Measurements from ENCODE around the gene TGM6. TPM values are rescaled to one million over a fixed set of nuclear protein-coding genes. Genes with fewer than 3 reads are reported as not detected.

The TGM6 gene
- total RNA-seq, 2 donors from 2014 or later = not detected

DNA sequence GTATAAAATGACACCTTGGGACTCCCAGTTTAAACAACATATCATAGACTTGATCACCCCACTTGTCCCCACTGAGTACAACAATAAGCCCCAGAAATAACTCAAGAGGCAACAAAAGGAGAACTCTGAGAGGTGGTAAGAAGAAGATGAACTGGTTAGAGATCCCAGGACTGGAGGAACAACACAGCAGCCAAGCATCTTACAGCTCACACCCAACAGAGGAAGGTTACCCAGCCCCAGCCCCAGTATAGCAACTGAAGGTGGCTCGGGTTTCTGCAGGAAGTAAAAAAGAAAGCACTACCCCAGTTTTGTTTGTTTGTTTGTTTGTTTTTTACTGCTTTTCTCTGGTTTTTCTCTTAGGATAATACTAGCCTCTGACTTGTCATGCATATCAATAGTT, 17.1 kb upstream of the TGM6 start:
- TF ChIP-seq, protein P1, sequence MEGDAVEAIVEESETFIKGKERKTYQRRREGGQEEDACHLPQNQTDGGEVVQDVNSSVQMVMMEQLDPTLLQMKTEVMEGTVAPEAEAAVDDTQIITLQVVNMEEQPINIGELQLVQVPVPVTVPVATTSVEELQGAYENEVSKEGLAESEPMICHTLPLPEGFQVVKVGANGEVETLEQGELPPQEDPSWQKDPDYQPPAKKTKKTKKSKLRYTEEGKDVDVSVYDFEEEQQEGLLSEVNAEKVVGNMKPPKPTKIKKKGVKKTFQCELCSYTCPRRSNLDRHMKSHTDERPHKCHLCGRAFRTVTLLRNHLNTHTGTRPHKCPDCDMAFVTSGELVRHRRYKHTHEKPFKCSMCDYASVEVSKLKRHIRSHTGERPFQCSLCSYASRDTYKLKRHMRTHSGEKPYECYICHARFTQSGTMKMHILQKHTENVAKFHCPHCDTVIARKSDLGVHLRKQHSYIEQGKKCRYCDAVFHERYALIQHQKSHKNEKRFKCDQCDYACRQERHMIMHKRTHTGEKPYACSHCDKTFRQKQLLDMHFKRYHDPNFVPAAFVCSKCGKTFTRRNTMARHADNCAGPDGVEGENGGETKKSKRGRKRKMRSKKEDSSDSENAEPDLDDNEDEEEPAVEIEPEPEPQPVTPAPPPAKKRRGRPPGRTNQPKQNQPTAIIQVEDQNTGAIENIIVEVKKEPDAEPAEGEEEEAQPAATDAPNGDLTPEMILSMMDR (IDR thresholded peaks at IDR 0.05) = no peak
- no peak for DNase-seq (ENCODE audit: low spot score)
- no peak overlapping the region for H3K4me3 ChIP-seq
- H3K27ac ChIP-seq = no peak overlapping the region
- H3K4me1 ChIP-seq = no peaks in the 10 kb centered on the region
- peaks cover 0 to 29% of the 10 kb centered on the region in 2 donors for H3K9me3 ChIP-seq
- no peaks in the 10 kb centered on the region for H3K36me3 ChIP-seq
- H3K27me3 ChIP-seq = no peaks in the 10 kb centered on the region

DNA sequence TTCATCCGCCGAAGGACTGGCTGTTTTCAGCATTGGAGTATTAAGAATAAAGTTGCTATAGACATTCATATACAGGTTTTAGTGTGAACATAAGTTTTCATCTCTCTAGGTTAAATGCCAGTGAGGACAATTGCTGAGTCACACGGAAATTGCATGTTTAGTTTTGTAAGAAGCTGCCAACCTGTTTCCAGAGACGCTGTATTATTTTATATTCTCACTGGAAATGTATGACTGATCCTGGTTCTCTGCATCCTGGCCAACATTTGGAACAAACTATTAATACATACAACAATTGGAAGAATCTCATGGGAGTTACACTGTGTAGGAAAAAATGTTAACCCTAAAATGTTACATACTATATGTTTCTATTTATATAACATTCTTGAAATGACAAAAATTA, 16.7 kb upstream of the TGM6 start:
- no peaks in the 10 kb centered on the region for H3K4me1 ChIP-seq
- H3K9me3 ChIP-seq = peaks cover 0 to 34% of the 10 kb centered on the region in 2 donors
- TF ChIP-seq, protein P1 (IDR thresholded peaks at IDR 0.05) = no peak
- no peak for DNase-seq (ENCODE audit: low spot score)
- H3K27ac ChIP-seq = no peak overlapping the region
- no peak overlapping the region for H3K4me3 ChIP-seq
- H3K27me3 ChIP-seq = no peaks in the 10 kb centered on the region
- H3K36me3 ChIP-seq = no peaks in the 10 kb centered on the region

DNA sequence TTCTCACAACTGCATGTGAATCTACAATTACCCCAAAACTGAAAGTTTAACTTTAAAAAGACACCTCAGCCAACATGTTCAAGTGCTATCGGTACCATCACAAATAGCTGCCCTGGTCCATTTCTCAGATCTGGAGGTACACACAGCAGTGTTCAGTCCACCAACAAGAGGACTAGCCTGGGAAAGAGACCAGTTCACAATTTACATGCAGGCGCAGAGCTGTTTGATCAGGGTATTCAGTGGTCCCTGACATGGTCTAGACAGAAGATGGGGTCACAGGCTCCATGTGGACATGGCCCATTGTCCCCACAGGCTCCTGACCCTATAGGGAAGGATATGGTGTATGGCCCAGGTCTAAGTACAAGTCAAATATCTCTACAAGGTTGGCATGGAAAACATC, 15.6 kb upstream of the TGM6 start:
- DNase-seq (ENCODE audit: low spot score) = no peak
- Histone ChIP-seq H3K4me1 (no peaks in the 10 kb centered on the region), H3K27ac (no peak overlapping the region), H3K9me3 (peaks cover 0 to 31% of the 10 kb centered on the region in 2 donors), H3K36me3 (no peaks in the 10 kb centered on the region), H3K27me3 (no peaks in the 10 kb centered on the region), H3K4me3 (no peak overlapping the region)
- TF ChIP-seq, protein P1 (IDR thresholded peaks at IDR 0.05) = no peak

DNA sequence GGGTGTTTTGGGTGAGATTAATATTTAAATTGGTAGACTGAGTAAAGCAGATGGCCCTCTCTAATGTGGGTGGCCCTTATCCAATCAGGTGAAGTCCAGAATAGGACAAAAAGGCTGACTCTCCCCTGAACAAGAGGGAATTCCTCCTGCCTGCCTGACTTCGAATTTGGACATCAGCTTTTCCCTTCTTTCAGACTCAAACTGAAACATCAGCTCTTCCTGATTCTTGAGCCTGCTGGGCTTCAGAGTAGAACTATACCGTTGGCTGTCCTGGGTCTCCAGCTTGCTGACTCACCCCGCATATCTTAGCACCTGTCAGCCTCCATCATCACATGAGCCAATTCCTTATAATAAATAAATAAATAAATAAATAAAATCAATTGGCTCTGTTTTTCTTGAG, 15.0 kb upstream of the TGM6 start:
- Histone ChIP-seq H3K9me3 (peaks cover 0 to 26% of the 10 kb centered on the region in 2 donors), H3K4me1 (no peaks in the 10 kb centered on the region), H3K4me3 (no peak overlapping the region), H3K27me3 (no peaks in the 10 kb centered on the region), H3K27ac (no peak overlapping the region), H3K36me3 (no peaks in the 10 kb centered on the region)
- TF ChIP-seq, protein P1 (IDR thresholded peaks at IDR 0.05) = no peak
- no peak for DNase-seq (ENCODE audit: low spot score)

DNA sequence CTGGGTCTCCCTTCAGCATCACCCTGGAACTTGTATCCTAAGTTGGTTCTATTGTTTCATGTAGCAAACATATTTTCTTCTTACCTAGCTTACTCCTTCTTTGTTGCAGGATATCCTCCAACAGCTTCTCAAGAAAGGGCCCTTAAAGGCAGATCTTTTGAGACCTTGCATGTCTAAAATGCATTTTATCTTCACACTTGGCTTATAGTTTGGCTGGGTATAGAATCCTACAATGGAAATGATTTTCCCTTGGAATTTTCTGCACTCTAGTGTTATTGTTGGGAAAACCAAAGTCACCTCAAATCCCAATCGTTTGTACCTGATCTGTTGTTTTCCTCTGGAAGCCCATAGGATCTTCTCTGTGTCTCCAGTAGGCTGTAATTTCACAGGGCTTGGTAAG, 12.1 kb upstream of the TGM6 start:
- H3K27ac ChIP-seq = no peak overlapping the region
- H3K4me1 ChIP-seq = no peaks in the 10 kb centered on the region
- TF ChIP-seq, protein P1 (IDR thresholded peaks at IDR 0.05) = no peak
- no peak for DNase-seq (ENCODE audit: low spot score)
- no peaks in the 10 kb centered on the region for H3K36me3 ChIP-seq
- H3K9me3 ChIP-seq = peaks cover 0 to 9% of the 10 kb centered on the region in 2 donors
- H3K27me3 ChIP-seq = no peaks in the 10 kb centered on the region
- no peak overlapping the region for H3K4me3 ChIP-seq

DNA sequence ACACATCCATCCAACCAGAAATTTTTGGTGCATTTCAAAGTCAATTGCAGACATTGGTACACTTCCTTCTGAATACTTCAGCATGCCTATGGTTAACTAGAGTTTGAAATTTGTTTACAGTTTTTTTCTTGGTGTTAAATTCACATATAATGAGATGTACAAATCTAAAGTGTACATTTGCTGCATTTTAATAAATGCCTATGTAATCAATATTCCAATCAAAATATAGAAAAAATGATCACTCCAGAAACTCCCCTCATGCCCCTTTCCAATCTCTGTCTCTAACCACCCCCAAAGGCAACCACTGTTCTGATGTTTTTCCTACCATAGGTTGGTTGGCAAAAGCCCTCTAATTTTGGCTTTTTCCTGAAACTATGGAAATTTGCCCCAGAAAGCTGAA, 7.6 kb upstream of the TGM6 start:
- no peak overlapping the region for H3K27ac ChIP-seq
- no peaks in the 10 kb centered on the region for H3K36me3 ChIP-seq
- no peak overlapping the region for H3K4me3 ChIP-seq
- no peaks in the 10 kb centered on the region for H3K4me1 ChIP-seq
- peaks cover 0 to 9% of the 10 kb centered on the region in 2 donors for H3K9me3 ChIP-seq
- TF ChIP-seq, protein P1 (IDR thresholded peaks at IDR 0.05) = no peak
- DNase-seq (ENCODE audit: low spot score) = no peak
- no peaks in the 10 kb centered on the region for H3K27me3 ChIP-seq
